Activated CD4-positive, CD25-positive, alpha-beta regulatory T cell (primary cell): Measurements from ENCODE around the gene MRPL58.
A peak's percentile ranks its signal among the peaks of the same experiment; 100 is the strongest.
"Not testable (repeated sequence)": the region's sequence is repeated elsewhere in the genome, so short reads cannot be mapped to it uniquely, and the experiment has no call there.

ENCODE experiments used
- DNase-seq, 4 experiments: peaks; one replicate each; lab custom pipeline; 2025; lab: John Stamatoyannopoulos, UW

MRPL58 gene

GRCh38 chr17:75013092-75013559 is 656 bp downstream of the MRPL58 start:
- DNase-seq, result no peak

- no peak for DNase-seq
Observed at GRCh38 chr17:75019146-75019545, 6.7 kb downstream of the MRPL58 start.

- DNase-seq, result no peak
Observed at GRCh38 chr17:75019710-75020109, 7.2 kb downstream of the MRPL58 start.

GRCh38 chr17:75020331-75021110 is 8.1 kb downstream of the MRPL58 start:
- no peak for DNase-seq

GRCh38 chr17:75024686-75025397 is 12.4 kb downstream of the MRPL58 start:
- no peak for DNase-seq

- not testable (repeated sequence) for DNase-seq
Observed at GRCh38 chr17:75025398-75025734, 12.9 kb downstream of the MRPL58 start.

GRCh38 chr17:75026650-75027049 is 14.2 kb downstream of the MRPL58 start:
- not testable (repeated sequence) for DNase-seq

GRCh38 chr17:75030161-75030560 is 17.7 kb downstream of the MRPL58 start:
- DNase-seq, result no peak

GRCh38 chr17:75031972-75032719 is 19.7 kb downstream of the MRPL58 start:
- peak in 3 of 4 experiments; percentile 8 to 30 (median 26) for DNase-seq

- DNase-seq, result no peak
Observed at GRCh38 chr17:75032720-75033280, 20.3 kb downstream of the MRPL58 start.

- peak; percentile 56 to 93 (median 74) for DNase-seq
Observed at GRCh38 chr17:75033346-75034235, 21.1 kb downstream of the MRPL58 start.

- DNase-seq, result peak; percentile 43 to 94 (median 76)
Observed at GRCh38 chr17:75034236-75034908, 21.9 kb downstream of the MRPL58 start.

GRCh38 chr17:75036643-75037268 is 24.3 kb downstream of the MRPL58 start:
- peak in 3 of 4 experiments; percentile 12 to 74 (median 64) for DNase-seq

- no peak for DNase-seq
Observed at GRCh38 chr17:75039238-75039637, 26.8 kb downstream of the MRPL58 start.

- no peak for DNase-seq
Observed at GRCh38 chr17:75041656-75042280, 29.3 kb downstream of the MRPL58 start.

- DNase-seq, result not testable (repeated sequence)
Observed at GRCh38 chr17:75043789-75044188, 31.3 kb downstream of the MRPL58 start.

- no peak for DNase-seq
Observed at GRCh38 chr17:75044716-75045115, 32.2 kb downstream of the MRPL58 start.

GRCh38 chr17:75045946-75046406 is 33.5 kb downstream of the MRPL58 start:
- not testable (repeated sequence) for DNase-seq
